IMR-90 (cell line): ENCODE results near the gene SP3. TPM values are rescaled to one million over a fixed set of nuclear protein-coding genes. Genes with fewer than 3 reads are reported as not detected.
"Not testable (repeated sequence)": the region's sequence is repeated elsewhere in the genome, so short reads cannot be mapped to it uniquely, and the experiment has no call there.

Experiments used
- ATAC-seq: fragments of 200-7000 bp; cut with Tn5 transposase; 2 replicates; pipeline ENCODE4 v1.9.1; 2020; ENCODE audit warnings: low read depth, mild to moderate bottlenecking, moderate library complexity
- BruUV-seq: library from RNA; stranded (reverse); fragments of 400-500 nt; replicated peaks from 2 replicates; lab custom pipeline; 2021; lab: Mats Ljungman, UMichigan
- CTCF ChIA-PET: fragments of 300-600 bp; formaldehyde crosslinking; extraction: SDS; loops from one replicate; lab custom pipeline; 2021; ENCODE audit warnings: antibody characterized with exemption; lab: Yijun Ruan, JAX
- POLR2A ChIA-PET: fragments of 300-600 bp; sonication (Branson Sonifier 250); formaldehyde crosslinking; loops from one replicate; lab custom pipeline; 2022; ENCODE audit warnings: antibody characterized with exemption; ENCODE audit not compliant: unreplicated experiment; lab: Charles Lee
- DNase-seq: peaks from one replicate; pipeline ENCODE4 v3.0.0; 2013
- H2AFZ ChIP-seq: replicated peaks from 2 replicates; pipeline ENCODE3; 2013; ENCODE audit warnings: low read length, mild to moderate bottlenecking; ENCODE audit not compliant: poor library complexity
- H2AK5ac ChIP-seq: 2 replicates; pipeline ENCODE4 v1.6.1; 2013; ENCODE audit warnings: low read depth, low read length, inconsistent platforms
- H2AK9ac ChIP-seq: replicated peaks from 2 replicates; pipeline ENCODE3; 2013; ENCODE audit warnings: mild to moderate bottlenecking, low read depth, low read length, moderate library complexity; ENCODE audit not compliant: poor library complexity
- H2BK120ac ChIP-seq: 2 replicates; pipeline ENCODE4 v1.6.1; 2013; ENCODE audit warnings: low read depth, low read length, inconsistent platforms
- H2BK15ac ChIP-seq: 3 replicates; pipeline ENCODE4 v1.6.1; 2013; ENCODE audit warnings: low read depth, low read length, inconsistent platforms
- H2BK20ac ChIP-seq: 2 replicates; pipeline ENCODE4 v1.6.1; 2013; ENCODE audit warnings: low read depth, mild to moderate bottlenecking, inconsistent platforms, low read length, moderate library complexity
- H2BK5ac ChIP-seq: 2 replicates; pipeline ENCODE4 v1.6.1; 2013; ENCODE audit warnings: mild to moderate bottlenecking, low read depth, low read length, inconsistent platforms; ENCODE audit not compliant: poor library complexity, severe bottlenecking
- H3K14ac ChIP-seq: replicated peaks from 2 replicates; pipeline ENCODE4 v1.6.1; 2013; ENCODE audit warnings: low read depth, low read length, inconsistent platforms
- H3K18ac ChIP-seq: 2 replicates; pipeline ENCODE4 v1.6.1; 2013; ENCODE audit warnings: low read depth, low read length, control low read depth
- H3K23ac ChIP-seq: 2 replicates; pipeline ENCODE4 v1.6.1; 2013; ENCODE audit warnings: low read depth, low read length, inconsistent platforms
- H3K27ac ChIP-seq: 2 replicates; pipeline ENCODE4 v1.5.1; 2013; ENCODE audit warnings: mild to moderate bottlenecking, control low read depth, low read length; ENCODE audit not compliant: insufficient read depth
- H3K27me3 ChIP-seq: 2 replicates; pipeline ENCODE4 v1.6.1; 2013; ENCODE audit warnings: low read length; ENCODE audit not compliant: control insufficient read depth, insufficient read depth
- H3K36me3 ChIP-seq: 2 replicates; pipeline ENCODE4 v1.6.1; 2013; ENCODE audit warnings: low read length, mixed read lengths; ENCODE audit not compliant: control insufficient read depth, insufficient read depth
- H3K4ac ChIP-seq: 2 replicates; pipeline ENCODE4 v1.6.1; 2013; ENCODE audit warnings: low read depth, low read length, inconsistent platforms
- H3K4me1 ChIP-seq: 2 replicates; pipeline ENCODE4 v1.6.1; 2013; ENCODE audit warnings: low read length, mixed read lengths; ENCODE audit not compliant: control insufficient read depth, insufficient read depth
- H3K4me2 ChIP-seq: 2 replicates; pipeline ENCODE4 v1.6.1; 2013; ENCODE audit warnings: low read depth, mild to moderate bottlenecking, control low read depth, low read length, moderate library complexity
- H3K4me3 ChIP-seq: 2 replicates; pipeline ENCODE4 v1.5.1; 2013; ENCODE audit warnings: low read depth, mild to moderate bottlenecking, control low read depth, low read length, moderate library complexity; ENCODE audit not compliant: insufficient read depth
- H3K56ac ChIP-seq: 2 replicates; pipeline ENCODE4 v1.6.1; 2013; ENCODE audit warnings: low read length, inconsistent platforms; ENCODE audit not compliant: insufficient read depth; ENCODE audit errors: extremely low read depth
- H3K79me1 ChIP-seq, 2 experiments: 2 replicates each; pipeline ENCODE4 v1.6.1; 2013; ENCODE audit warnings: low read length in 2 of 2, inconsistent platforms in 1 of 2, low read depth in 1 of 2
- H3K9ac ChIP-seq: 2 replicates; pipeline ENCODE4 v1.6.1; 2013; ENCODE audit warnings: low read depth, low read length, control low read depth
- H3K9me1 ChIP-seq: 2 replicates; pipeline ENCODE4 v1.6.1; 2013; ENCODE audit warnings: low read length, inconsistent platforms; ENCODE audit not compliant: insufficient read depth
- H3K9me3 ChIP-seq: 2 replicates; pipeline ENCODE4 v1.6.1; 2013; ENCODE audit warnings: low read length; ENCODE audit not compliant: control insufficient read depth, insufficient read depth
- H4K20me1 ChIP-seq: 2 replicates; pipeline ENCODE4 v1.6.1; 2013; ENCODE audit warnings: low read length, inconsistent platforms; ENCODE audit not compliant: insufficient read depth
- H4K5ac ChIP-seq: 2 replicates; pipeline ENCODE4 v1.6.1; 2013; ENCODE audit warnings: mild to moderate bottlenecking, low read depth, low read length, control low read depth
- H4K8ac ChIP-seq, 2 experiments: 2 replicates each; pipeline ENCODE4 v1.6.1; 2013; ENCODE audit warnings: low read depth in 2 of 2, low read length in 2 of 2, control low read depth in 1 of 2, inconsistent platforms in 1 of 2
- H4K91ac ChIP-seq: 2 replicates; pipeline ENCODE4 v1.6.1; 2013; ENCODE audit warnings: low read depth, low read length, inconsistent platforms; ENCODE audit not compliant: insufficient read depth
- WGBS, 2 experiments: methylation state at CpG; one replicate each; pipeline versions ENCODE4 v1.1.5 to v1.1.7; 2013; ENCODE audit warnings: missing lambda C conversion rate in 2 of 2; ENCODE audit not compliant: insufficient read length in 1 of 2; ENCODE audit errors: extremely low coverage in 2 of 2; 5-methylcytosine and 5-hydroxymethylcytosine counted together
- dilution Hi-C: fragments of 300-500 bp; cut with HindIII; formaldehyde crosslinking; loops from one replicate; pipeline ENCODE4 v1.14.3; 2018; ENCODE audit warnings: low sequenced_read_pairs; ENCODE audit not compliant: unreplicated experiment
- in situ Hi-C: fragments of 300-500 bp; cut with MboI; formaldehyde crosslinking; loops from 3 replicates; pipeline ENCODE4 v1.14.3; 2019; ENCODE audit warnings: low sequenced_read_pairs, inconsistent platforms, mixed read lengths
- intact Hi-C: fragments of 100-400 bp; cut with micrococcal nuclease; formaldehyde crosslinking; loops from 2 replicates; pipeline ENCODE4 v1.10.0; 2022
- polyA plus RNA-seq, 3 experiments: library from polyadenylated mRNA; depleted of rRNA; stranded (reverse); fragments of >200 nt; gene quantifications; 2 replicates each; pipeline ENCODE4 v1.2.3, GENCODE V29; 2012; ENCODE audit warnings: low replicate concordance in 1 of 3
- total RNA-seq: library from RNA; depleted of rRNA; stranded (reverse); fragments of >200 nt; gene quantifications from 2 replicates; pipeline ENCODE4 v1.2.3, GENCODE V29; 2012

Gene SP3
- total and polyA plus RNA-seq, 2 of the 4 experiments (the other 2 are of a cell fraction): 26.7 to 136 TPM

- H4K8ac ChIP-seq, H3K9me3 ChIP-seq, H2AK5ac ChIP-seq, H3K4ac ChIP-seq, BruUV-seq, DNase-seq, H3K36me3 ChIP-seq, dilution Hi-C loops, H3K9ac ChIP-seq, H4K20me1 ChIP-seq, H2BK5ac ChIP-seq, POLR2A ChIA-PET, H3K27me3 ChIP-seq, H4K5ac ChIP-seq, H3K18ac ChIP-seq, H3K27ac ChIP-seq, H4K91ac ChIP-seq, H2BK120ac ChIP-seq, H2AK9ac ChIP-seq, H3K4me1 ChIP-seq, H2BK15ac ChIP-seq, H3K79me1 ChIP-seq, H3K4me2 ChIP-seq, H3K9me1 ChIP-seq, H2AFZ ChIP-seq, H3K23ac ChIP-seq, ATAC-seq, CTCF ChIA-PET, H3K14ac ChIP-seq, H3K56ac ChIP-seq, H2BK20ac ChIP-seq, H3K4me3 ChIP-seq: not testable (repeated sequence)
- intact Hi-C loops: loop anchor here (10.0 kb wide), 2 partner anchors 315 to 485 kb away; no protein-coding TSS in a partner anchor
- no CpG with 5 or more reads among the region's 1 CpG for WGBS, 2 experiments
- in situ Hi-C loops: loop anchor here (10.0 kb wide), 1 partner anchor 455 kb away; no protein-coding TSS in a partner anchor
Measured at GRCh38 chr2:173889464-173889863, 75.7 kb downstream of the SP3 start.
